MCF 10A (cell line): ENCODE results near the gene ADAM8. TPM values are rescaled to one million over a fixed set of nuclear protein-coding genes. Genes with fewer than 3 reads are reported as not detected.

ENCODE experiments used
- BruUV-seq: library from RNA; stranded (reverse); fragments of 400-500 nt; replicated peaks from 2 replicates; lab custom pipeline; 2021; lab: Mats Ljungman, UMichigan
- CTCF ChIA-PET: fragments of 300-600 bp; sonication (Branson Sonifier 250); formaldehyde crosslinking; extraction: SDS; loops from one replicate; lab custom pipeline; 2021; ENCODE audit warnings: antibody characterized with exemption, inconsistent platforms; lab: Yijun Ruan, JAX
- POLR2A ChIA-PET: fragments of 300-600, 350-650 bp; sonication (Branson Sonifier 250); formaldehyde crosslinking; extraction: SDS; loops from one replicate; lab custom pipeline; 2020; ENCODE audit warnings: antibody characterized with exemption, inconsistent platforms; lab: Yijun Ruan, JAX
- DNase-seq: peaks from one replicate; pipeline ENCODE4 v3.0.0-alpha.2; 2018; ENCODE audit not compliant: unreplicated experiment
- H3K27ac Mint-ChIP-seq: one replicate; pipeline ENCODE4 v1.8.0; 2022; ENCODE audit warnings: mild to moderate bottlenecking, low read depth, mixed read lengths; ENCODE audit not compliant: unreplicated experiment
- H3K27me3 Mint-ChIP-seq: one replicate; pipeline ENCODE4 v1.8.0; 2022; ENCODE audit warnings: mixed read lengths; ENCODE audit not compliant: insufficient read depth, unreplicated experiment
- H3K36me3 Mint-ChIP-seq: one replicate; pipeline ENCODE4 v1.8.0; 2022; ENCODE audit warnings: mild to moderate bottlenecking, moderate library complexity, mixed read lengths; ENCODE audit not compliant: insufficient read depth, unreplicated experiment
- H3K4me1 Mint-ChIP-seq: one replicate; pipeline ENCODE4 v1.8.0; 2022; ENCODE audit warnings: mixed read lengths; ENCODE audit not compliant: insufficient read depth, unreplicated experiment
- H3K4me3 Mint-ChIP-seq: one replicate; pipeline ENCODE4 v1.8.0; 2022; ENCODE audit warnings: mild to moderate bottlenecking, moderate library complexity, mixed read lengths; ENCODE audit not compliant: unreplicated experiment
- H3K9me3 Mint-ChIP-seq: one replicate; pipeline ENCODE4 v1.8.0; 2022; ENCODE audit warnings: mixed read lengths; ENCODE audit not compliant: unreplicated experiment
- intact Hi-C: fragments of 100-400 bp; cut with micrococcal nuclease; formaldehyde crosslinking; loops from 2 replicates; pipeline ENCODE4 v1.14.1; 2022
- total RNA-seq: library from RNA; stranded (reverse); gene quantifications from 2 replicates; pipeline ENCODE4 v1.2.3, GENCODE V29; 2022
- TF ChIP-seq, protein P1 (sequence below): fragments of 200-600 bp; IDR thresholded peaks from one replicate; pipeline ENCODE4 v1.8.0; 2022; ENCODE audit warnings: antibody characterized with exemption, mild to moderate bottlenecking; ENCODE audit not compliant: unreplicated experiment

The ADAM8 gene
- total RNA-seq, 1 experiment from 2014 or later: 23.2 TPM

- Mint-ChIP-seq H3K36me3 (no peaks in the 10 kb centered on the region), H3K9me3 (no peaks in the 10 kb centered on the region), H3K4me3 (no peak overlapping the region), H3K4me1 (no peaks in the 10 kb centered on the region), H3K27me3 (peaks cover 14% of the 10 kb centered on the region), H3K27ac (no peak overlapping the region)
- DNase-seq: no peak
- CTCF ChIA-PET: no interaction called here
- TF ChIP-seq, protein P1, sequence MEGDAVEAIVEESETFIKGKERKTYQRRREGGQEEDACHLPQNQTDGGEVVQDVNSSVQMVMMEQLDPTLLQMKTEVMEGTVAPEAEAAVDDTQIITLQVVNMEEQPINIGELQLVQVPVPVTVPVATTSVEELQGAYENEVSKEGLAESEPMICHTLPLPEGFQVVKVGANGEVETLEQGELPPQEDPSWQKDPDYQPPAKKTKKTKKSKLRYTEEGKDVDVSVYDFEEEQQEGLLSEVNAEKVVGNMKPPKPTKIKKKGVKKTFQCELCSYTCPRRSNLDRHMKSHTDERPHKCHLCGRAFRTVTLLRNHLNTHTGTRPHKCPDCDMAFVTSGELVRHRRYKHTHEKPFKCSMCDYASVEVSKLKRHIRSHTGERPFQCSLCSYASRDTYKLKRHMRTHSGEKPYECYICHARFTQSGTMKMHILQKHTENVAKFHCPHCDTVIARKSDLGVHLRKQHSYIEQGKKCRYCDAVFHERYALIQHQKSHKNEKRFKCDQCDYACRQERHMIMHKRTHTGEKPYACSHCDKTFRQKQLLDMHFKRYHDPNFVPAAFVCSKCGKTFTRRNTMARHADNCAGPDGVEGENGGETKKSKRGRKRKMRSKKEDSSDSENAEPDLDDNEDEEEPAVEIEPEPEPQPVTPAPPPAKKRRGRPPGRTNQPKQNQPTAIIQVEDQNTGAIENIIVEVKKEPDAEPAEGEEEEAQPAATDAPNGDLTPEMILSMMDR: no peak
- POLR2A ChIA-PET: no interaction called here
- intact Hi-C loops: no loop called here
- no TSS peak for BruUV-seq
Observed at GRCh38 chr10:133249975-133250754, 26.5 kb downstream of the ADAM8 start.

GRCh38 chr10:133249094-133249780 is 27.4 kb downstream of the ADAM8 start:
- no peaks in the 10 kb centered on the region for H3K4me1 Mint-ChIP-seq
- intact Hi-C loops: no loop called here
- ChIA-PET CTCF (no interaction called here), POLR2A (no interaction called here)
- BruUV-seq: no TSS peak
- H3K4me3 Mint-ChIP-seq: no peak overlapping the region
- TF ChIP-seq, protein P1: no peak
- no peak for DNase-seq
- H3K27me3 Mint-ChIP-seq: peaks cover 14% of the 10 kb centered on the region
- H3K9me3 Mint-ChIP-seq: no peaks in the 10 kb centered on the region
- no peaks in the 10 kb centered on the region for H3K36me3 Mint-ChIP-seq
- no peak overlapping the region for H3K27ac Mint-ChIP-seq

DNA sequence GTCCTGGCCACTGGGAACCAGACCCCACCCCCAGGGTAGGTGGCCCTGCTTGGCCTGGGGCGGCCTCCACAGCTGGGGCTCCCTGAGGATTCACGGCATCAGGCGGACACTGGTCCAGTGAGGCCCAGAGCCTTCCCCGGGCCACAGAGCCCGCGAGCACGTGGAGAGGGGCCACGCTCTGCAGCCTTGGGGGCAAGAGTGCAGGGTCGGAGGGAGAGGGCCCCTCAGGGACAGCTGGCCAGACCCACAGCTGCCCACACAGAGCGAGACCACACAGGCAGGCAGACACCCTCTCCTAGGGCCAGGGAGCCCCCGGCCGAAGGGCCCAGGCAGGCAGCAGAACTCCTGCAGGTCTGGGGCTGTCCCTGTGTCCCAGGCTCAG is 28.3 kb downstream of the ADAM8 start:
- POLR2A ChIA-PET: no interaction called here
- no peak overlapping the region for H3K4me3 Mint-ChIP-seq
- intact Hi-C loops: no loop called here
- no peaks in the 10 kb centered on the region for H3K36me3 Mint-ChIP-seq
- TF ChIP-seq, protein P1: no peak
- no peaks in the 10 kb centered on the region for H3K9me3 Mint-ChIP-seq
- no peak for DNase-seq
- CTCF ChIA-PET: no interaction called here
- H3K27me3 Mint-ChIP-seq: peaks cover 14% of the 10 kb centered on the region
- H3K27ac Mint-ChIP-seq: no peak overlapping the region
- no TSS peak for BruUV-seq
- H3K4me1 Mint-ChIP-seq: peaks cover under 1% of the 10 kb centered on the region

DNA sequence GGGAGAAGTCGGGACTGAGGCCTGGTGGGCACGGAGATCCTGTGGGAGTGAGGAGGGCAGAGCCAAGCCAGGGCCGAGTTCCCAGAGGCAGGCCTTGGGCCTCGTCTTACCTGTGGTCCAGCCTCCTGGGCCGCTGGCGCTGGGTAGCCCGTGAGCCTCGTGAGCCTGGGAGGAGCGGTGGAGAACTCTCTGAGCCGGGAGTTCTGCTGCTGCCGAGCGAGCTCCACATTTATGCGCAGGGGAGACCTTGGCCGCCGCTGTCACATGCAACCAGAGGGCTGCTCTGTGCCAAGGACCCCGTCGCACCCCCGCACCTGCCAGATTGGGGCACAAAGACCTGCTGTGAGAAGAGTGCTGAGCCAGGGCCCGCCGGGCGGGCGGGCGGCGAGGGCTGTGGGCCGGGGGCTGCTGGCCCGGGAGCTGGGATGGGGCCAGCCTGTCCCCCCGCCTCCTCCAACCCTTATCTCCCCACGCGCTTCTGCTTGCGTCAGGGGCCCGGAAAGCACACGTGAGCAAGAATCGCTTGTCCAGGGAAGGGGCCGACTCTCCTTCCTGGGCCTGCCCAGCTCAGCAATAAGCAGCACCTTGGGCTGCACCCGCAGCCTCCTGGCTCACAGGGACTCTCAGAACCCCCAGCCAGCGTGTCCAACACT is 28.9 kb downstream of the ADAM8 start:
- Mint-ChIP-seq H3K4me3 (no peak overlapping the region), H3K27ac (no peak overlapping the region), H3K36me3 (no peaks in the 10 kb centered on the region), H3K9me3 (no peaks in the 10 kb centered on the region), H3K4me1 (peaks cover 5% of the 10 kb centered on the region), H3K27me3 (peaks cover 14% of the 10 kb centered on the region)
- POLR2A ChIA-PET: no interaction called here
- CTCF ChIA-PET: interaction anchor here (0.6 kb wide), 1 partner anchor 10 kb away, joined by 3 read pairs; no protein-coding TSS in a partner anchor
- no peak for DNase-seq
- no TSS peak for BruUV-seq
- TF ChIP-seq, protein P1: no peak
- intact Hi-C loops: no loop called here
